ENCODE data around the gene EXTL1. TPM values are rescaled to one million over a fixed set of nuclear protein-coding genes. Genes with fewer than 3 reads are reported as not detected.

The EXTL1 gene
- total and polyA plus RNA-seq, 8 donors = 0.18 to 26.3 (median 0.31) TPM; not detected in 4

DNA sequence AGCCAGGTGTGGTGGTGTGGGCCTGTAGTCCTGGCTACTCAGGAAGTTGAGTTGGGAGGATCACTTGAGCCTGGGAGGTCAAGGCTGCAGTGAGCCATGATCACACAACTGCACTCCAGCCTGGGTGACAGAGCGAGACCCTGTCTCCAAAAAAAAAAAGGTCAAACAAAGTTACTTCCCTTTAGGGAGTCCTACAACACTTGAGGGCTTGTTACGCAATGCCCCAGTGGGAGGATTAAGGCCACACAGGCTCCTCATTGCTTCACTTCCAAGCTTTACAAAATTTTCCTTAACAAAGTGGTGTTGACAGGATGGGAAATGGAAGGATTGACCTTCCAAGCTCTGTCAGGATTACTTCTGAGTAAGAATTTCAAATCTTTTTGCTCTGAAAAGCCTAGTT lies 6.2 kb upstream of the EXTL1 start:
- Histone ChIP-seq H3K27ac (peak overlapping the region in 1 of 5 donors; percentile 9), H3K9me3 (no peaks in the 10 kb centered on the region), H3K36me3 (no peaks in the 10 kb centered on the region), H3K4me3 (no peak overlapping the region), H3K27me3 (no peaks in the 10 kb centered on the region), H3K4me1 (peaks cover 0 to 26% (median 9%) of the 10 kb centered on the region in 4 donors)
- TF ChIP-seq POLR2A (IDR thresholded peaks at IDR 0.05) = no peak
- no peak for TF ChIP-seq EP300 (IDR thresholded peaks at IDR 0.05)
- no peak for TF ChIP-seq CTCF (IDR thresholded peaks at IDR 0.05)
- TF ChIP-seq POLR2AphosphoS5 (IDR thresholded peaks at IDR 0.05) = no peak
- 71 to 91% (median 84%) methylated on average over 2 of the region's 2 CpGs for WGBS, 5 donors
- DNase-seq = no peak
- intact Hi-C loops (cut with DNase I; ENCODE audit: low total_unique reads) = no loop called here

GRCh38 chr1:26016258-26016952 lies 5.2 kb upstream of the EXTL1 start:
- 79 to 87% (median 82%) methylated on average over 10 of the region's 10 CpGs for WGBS, 5 donors
- TF ChIP-seq POLR2A (IDR thresholded peaks at IDR 0.05) = no peak
- TF ChIP-seq POLR2AphosphoS5 (IDR thresholded peaks at IDR 0.05) = no peak
- no peak for TF ChIP-seq CTCF (IDR thresholded peaks at IDR 0.05)
- no peak for TF ChIP-seq EP300 (IDR thresholded peaks at IDR 0.05)
- no peak for DNase-seq
- H3K4me1 ChIP-seq = peaks cover 0 to 33% (median 11%) of the 10 kb centered on the region in 4 donors
- intact Hi-C loops (cut with DNase I; ENCODE audit: low total_unique reads) = no loop called here
- no peaks in the 10 kb centered on the region for H3K27me3 ChIP-seq
- no peak overlapping the region for H3K27ac ChIP-seq
- H3K4me3 ChIP-seq = no peak overlapping the region
- H3K9me3 ChIP-seq = no peaks in the 10 kb centered on the region
- no peaks in the 10 kb centered on the region for H3K36me3 ChIP-seq

GRCh38 chr1:26016953-26017545 lies 4.5 kb upstream of the EXTL1 start:
- WGBS, 5 donors = 63 to 77% (median 75%) methylated on average over 6 of the region's 6 CpGs
- Histone ChIP-seq H3K4me3 (no peak overlapping the region), H3K36me3 (no peaks in the 10 kb centered on the region), H3K9me3 (no peaks in the 10 kb centered on the region), H3K27me3 (no peaks in the 10 kb centered on the region), H3K4me1 (peaks cover 0 to 39% (median 14%) of the 10 kb centered on the region in 4 donors), H3K27ac (no peak overlapping the region)
- intact Hi-C loops (cut with DNase I; ENCODE audit: low total_unique reads) = no loop called here
- no peak for TF ChIP-seq CTCF (IDR thresholded peaks at IDR 0.05)
- TF ChIP-seq POLR2A (IDR thresholded peaks at IDR 0.05) = no peak
- no peak for TF ChIP-seq EP300 (IDR thresholded peaks at IDR 0.05)
- TF ChIP-seq POLR2AphosphoS5 (IDR thresholded peaks at IDR 0.05) = no peak
- no peak for DNase-seq

GRCh38 chr1:26017606-26018005 lies 4.0 kb upstream of the EXTL1 start:
- Histone ChIP-seq H3K27me3 (no peaks in the 10 kb centered on the region), H3K4me1 (peaks cover 0 to 39% (median 16%) of the 10 kb centered on the region in 4 donors), H3K36me3 (no peaks in the 10 kb centered on the region), H3K27ac (no peak overlapping the region), H3K4me3 (no peak overlapping the region), H3K9me3 (no peaks in the 10 kb centered on the region)
- intact Hi-C loops (cut with DNase I; ENCODE audit: low total_unique reads) = no loop called here
- no peak for DNase-seq
- WGBS, 5 donors = 46 to 73% (median 68%) methylated on average over 6 of the region's 6 CpGs
- TF ChIP-seq CTCF (IDR thresholded peaks at IDR 0.05) = no peak
- TF ChIP-seq POLR2AphosphoS5 (IDR thresholded peaks at IDR 0.05) = no peak
- no peak for TF ChIP-seq POLR2A (IDR thresholded peaks at IDR 0.05)
- TF ChIP-seq EP300 (IDR thresholded peaks at IDR 0.05) = no peak
